ENCODE measurements around the gene RNF20. TPM values are rescaled to one million over a fixed set of nuclear protein-coding genes. Genes with fewer than 3 reads are reported as not detected.

Gene RNF20
- total RNA-seq, 4 donors from 2014 or later: 27.1 to 48.3 (median 35.6) TPM

DNA sequence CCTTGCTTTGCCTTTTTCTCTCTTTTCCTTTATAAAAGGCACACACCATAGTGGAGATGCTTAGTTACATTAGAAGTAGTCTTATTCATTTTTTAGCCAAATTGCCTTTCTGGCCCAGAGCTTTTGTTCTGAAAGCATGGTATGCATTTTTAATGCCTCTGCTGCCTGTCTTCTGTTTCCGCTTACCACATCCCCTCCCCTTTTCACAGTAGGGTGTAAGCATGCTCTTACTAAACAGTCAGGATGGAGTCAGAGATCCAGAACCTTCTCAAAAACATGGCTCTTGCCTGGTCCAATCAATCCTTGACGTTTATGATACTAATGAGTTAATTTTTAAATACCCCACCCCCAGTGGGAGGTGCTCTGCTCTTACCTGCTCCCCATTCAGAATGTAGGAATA is 38.7 kb downstream of the RNF20 start:
- Histone ChIP-seq H3K4me3 (no peak overlapping the region), H3K27ac (no peak overlapping the region), H3K9me3 (no peaks in the 10 kb centered on the region), H3K36me3 (no peaks in the 10 kb centered on the region), H3K27me3 (no peaks in the 10 kb centered on the region), H3K4me1 (no peaks in the 10 kb centered on the region)
- intact Hi-C loops (cut with DNase I; ENCODE audit: low total_unique reads): no loop called here
- no peak for TF ChIP-seq POLR2A (IDR thresholded peaks at IDR 0.05)
- no peak for TF ChIP-seq CTCF (IDR thresholded peaks at IDR 0.05)
- DNase-seq: no peak

DNA sequence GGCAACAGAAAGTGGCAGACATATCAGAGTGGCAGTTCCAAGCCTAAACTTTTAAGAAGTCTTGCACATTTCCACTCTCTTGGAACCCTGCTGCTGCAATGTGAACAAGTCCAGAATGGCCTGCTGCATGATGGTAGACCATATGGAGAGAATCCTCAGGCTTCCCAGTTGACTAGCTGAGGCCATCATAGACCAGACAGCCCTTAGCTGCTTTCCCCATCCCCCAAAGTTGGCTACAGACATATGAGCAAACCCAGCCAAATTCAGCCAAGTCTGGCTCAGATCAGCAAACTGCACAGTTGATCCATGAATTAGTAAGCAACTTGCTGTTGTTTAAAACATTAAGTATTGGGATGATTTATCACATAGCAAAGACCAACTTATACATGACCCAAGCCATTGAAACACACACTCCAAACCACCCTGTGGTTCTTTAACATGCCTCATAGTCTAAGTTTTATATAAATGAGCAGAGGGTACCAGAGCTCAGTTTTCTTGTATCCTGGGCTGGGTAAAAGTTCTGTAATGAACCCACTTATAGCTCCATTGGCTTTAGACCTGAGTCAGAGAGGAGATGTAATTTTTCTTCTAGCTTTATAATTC is 41.2 kb downstream of the RNF20 start:
- no peaks in the 10 kb centered on the region for H3K36me3 ChIP-seq
- H3K27ac ChIP-seq: no peak overlapping the region
- H3K4me1 ChIP-seq: no peaks in the 10 kb centered on the region
- H3K9me3 ChIP-seq: no peaks in the 10 kb centered on the region
- H3K4me3 ChIP-seq: no peak overlapping the region
- H3K27me3 ChIP-seq: no peaks in the 10 kb centered on the region
- TF ChIP-seq POLR2A (IDR thresholded peaks at IDR 0.05) (no peak), CTCF (IDR thresholded peaks at IDR 0.05) (no peak)
- intact Hi-C loops (cut with DNase I; ENCODE audit: low total_unique reads): no loop called here
- DNase-seq: no peak

DNA sequence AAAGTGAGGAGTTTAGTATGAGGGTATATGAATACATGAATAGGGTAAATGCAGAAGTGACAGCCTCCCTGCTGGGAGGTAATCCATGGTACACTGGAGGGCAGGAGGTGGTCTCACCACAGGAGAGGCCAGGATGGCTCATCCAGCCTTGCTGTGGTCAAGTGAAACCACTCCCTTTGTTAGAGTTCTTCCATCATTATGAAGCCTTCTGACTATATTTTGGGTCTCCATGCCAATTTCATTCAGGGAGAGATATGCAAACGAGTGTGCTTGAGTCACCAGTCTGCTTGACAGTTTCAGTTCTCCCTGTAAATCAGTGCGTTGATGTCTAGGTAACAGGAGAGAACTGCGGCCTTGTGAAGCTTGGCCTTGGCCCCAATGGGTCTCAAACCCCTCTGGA is 44.7 kb downstream of the RNF20 start:
- no peak for DNase-seq
- Histone ChIP-seq H3K4me1 (no peaks in the 10 kb centered on the region), H3K36me3 (no peaks in the 10 kb centered on the region), H3K27ac (no peak overlapping the region), H3K9me3 (no peaks in the 10 kb centered on the region), H3K4me3 (no peak overlapping the region), H3K27me3 (no peaks in the 10 kb centered on the region)
- TF ChIP-seq POLR2A (IDR thresholded peaks at IDR 0.05): no peak
- TF ChIP-seq CTCF (IDR thresholded peaks at IDR 0.05): no peak
- intact Hi-C loops (cut with DNase I; ENCODE audit: low total_unique reads): no loop called here

DNA sequence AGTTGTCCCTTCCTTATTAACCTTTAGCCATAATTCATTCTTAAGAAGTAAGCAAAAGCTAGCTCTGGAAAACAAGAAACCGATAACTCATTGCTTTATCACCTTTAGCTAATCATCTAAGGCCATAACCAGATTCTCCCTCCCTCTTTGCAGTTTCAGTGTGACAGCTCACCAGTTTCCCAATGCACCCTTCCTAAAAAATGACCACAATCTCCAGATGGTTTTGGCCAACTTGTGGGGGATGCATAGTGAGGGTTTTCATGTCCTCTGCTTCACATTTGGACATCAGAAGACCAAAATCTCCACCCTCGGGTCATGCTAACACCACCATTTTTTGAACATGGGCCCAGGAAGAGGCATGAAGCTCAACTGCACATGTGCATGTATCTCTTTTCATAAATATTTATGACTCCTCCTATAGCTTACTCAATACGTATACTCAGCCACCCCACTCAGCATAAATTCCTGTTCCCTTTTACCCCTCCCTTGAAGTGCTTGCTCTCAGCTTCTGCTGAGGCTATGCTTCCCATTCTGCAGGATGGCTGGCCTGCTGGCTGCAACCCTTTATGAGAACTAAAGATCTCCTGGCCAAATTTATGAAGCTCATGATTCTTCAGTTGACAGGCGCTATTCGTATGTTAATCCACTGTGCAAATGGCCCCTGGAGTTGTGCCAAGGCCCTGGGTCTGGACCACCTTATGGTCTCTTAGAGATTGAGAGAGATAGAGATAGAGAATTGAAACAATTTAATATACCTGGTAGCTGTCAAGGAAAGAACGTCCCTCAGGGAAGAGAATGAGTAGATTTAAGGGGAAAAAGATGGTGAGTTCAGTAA is 46.3 kb downstream of the RNF20 start:
- no peak for TF ChIP-seq POLR2A (IDR thresholded peaks at IDR 0.05)
- TF ChIP-seq CTCF (IDR thresholded peaks at IDR 0.05): no peak
- H3K4me3 ChIP-seq: no peak overlapping the region
- H3K36me3 ChIP-seq: no peaks in the 10 kb centered on the region
- no peaks in the 10 kb centered on the region for H3K4me1 ChIP-seq
- no peaks in the 10 kb centered on the region for H3K27me3 ChIP-seq
- DNase-seq: no peak
- no peaks in the 10 kb centered on the region for H3K9me3 ChIP-seq
- no peak overlapping the region for H3K27ac ChIP-seq
- intact Hi-C loops (cut with DNase I; ENCODE audit: low total_unique reads): no loop called here

GRCh38 chr9:101582553-101582952 is 48.9 kb downstream of the RNF20 start:
- Histone ChIP-seq H3K36me3 (no peaks in the 10 kb centered on the region), H3K4me1 (no peaks in the 10 kb centered on the region), H3K27ac (peak overlapping the region; percentile 15 to 16), H3K9me3 (no peaks in the 10 kb centered on the region), H3K4me3 (no peak overlapping the region), H3K27me3 (no peaks in the 10 kb centered on the region)
- DNase-seq: no peak
- no peak for TF ChIP-seq CTCF (IDR thresholded peaks at IDR 0.05)
- no peak for TF ChIP-seq POLR2A (IDR thresholded peaks at IDR 0.05)
- intact Hi-C loops (cut with DNase I; ENCODE audit: low total_unique reads): no loop called here

Data from uterus (tissue), 4 donors.